GM23248 (cell line): Measurements from ENCODE around the gene PRLH. TPM values are rescaled to one million over a fixed set of nuclear protein-coding genes. Genes with fewer than 3 reads are reported as not detected.

ENCODE experiments used
- DNase-seq: peaks from one replicate; pipeline ENCODE4 v3.0.0-alpha.2; 2015
- H2AFZ ChIP-seq: fragments of 200-600 bp; sonication (generic); 2 replicates; pipeline ENCODE4 v1.6.1; 2016; ENCODE audit warnings: antibody characterized with exemption
- H3F3A ChIP-seq: fragments of 200-600 bp; sonication (generic); 2 replicates; pipeline ENCODE4 v1.6.1; 2016; ENCODE audit warnings: mild to moderate bottlenecking, antibody characterized with exemption, mixed run types; ENCODE audit not compliant: insufficient read depth
- H3K27ac ChIP-seq: fragments of 200-600 bp; sonication (generic); 2 replicates; pipeline ENCODE4 v1.5.1; 2016; ENCODE audit warnings: mild to moderate bottlenecking
- H3K27me3 ChIP-seq: fragments of 200-600 bp; sonication (generic); replicated peaks from 2 replicates; pipeline ENCODE4 v1.6.1; 2016; ENCODE audit warnings: mild to moderate bottlenecking; ENCODE audit not compliant: insufficient read depth
- H3K36me3 ChIP-seq: fragments of 200-600 bp; sonication (generic); 2 replicates; pipeline ENCODE4 v1.6.1; 2016; ENCODE audit warnings: low read depth, mild to moderate bottlenecking
- H3K4me1 ChIP-seq: fragments of 200-600 bp; sonication (generic); 2 replicates; pipeline ENCODE4 v1.6.1; 2016; ENCODE audit warnings: mild to moderate bottlenecking; ENCODE audit not compliant: insufficient read depth
- H3K4me2 ChIP-seq: fragments of 200-600 bp; sonication (generic); one replicate; pipeline ENCODE4 v1.6.1; 2016; ENCODE audit warnings: mild to moderate bottlenecking; ENCODE audit not compliant: unreplicated experiment
- H3K4me3 ChIP-seq: fragments of 200-600 bp; sonication (generic); 2 replicates; pipeline ENCODE4 v1.5.1; 2016; ENCODE audit warnings: mild to moderate bottlenecking
- H3K79me2 ChIP-seq: fragments of 200-600 bp; sonication (generic); 2 replicates; pipeline ENCODE4 v1.6.1; 2016; ENCODE audit warnings: mild to moderate bottlenecking; ENCODE audit not compliant: insufficient read depth
- H3K9ac ChIP-seq: fragments of 200-600 bp; sonication (generic); 2 replicates; pipeline ENCODE4 v1.6.1; 2016; ENCODE audit warnings: mild to moderate bottlenecking
- H3K9me2 ChIP-seq: fragments of 200-600 bp; sonication (generic); 2 replicates; pipeline ENCODE4 v1.6.1; 2016; ENCODE audit warnings: mixed run types, mild to moderate bottlenecking, moderate library complexity; ENCODE audit not compliant: insufficient read depth
- H3K9me3 ChIP-seq: fragments of 200-600 bp; sonication (generic); one replicate; pipeline ENCODE4 v1.6.1; 2017; ENCODE audit warnings: low read depth
- H4K20me1 ChIP-seq: fragments of 200-600 bp; sonication (generic); 2 replicates; pipeline ENCODE4 v1.6.0; 2016; ENCODE audit not compliant: insufficient read depth
- EZH2 ChIP-seq: fragments of 200-600 bp; sonication (generic); IDR thresholded peaks from 2 replicates; pipeline ENCODE4 v1.6.1; 2018; ENCODE audit warnings: antibody characterized with exemption, mild to moderate bottlenecking; ENCODE audit not compliant: insufficient read depth, poor library complexity, severe bottlenecking
- EZH2phosphoT487 ChIP-seq: fragments of 200-600 bp; sonication (generic); IDR thresholded peaks from 2 replicates; pipeline ENCODE4 v1.6.1; 2018; ENCODE audit warnings: antibody characterized with exemption, moderate library complexity, mild to moderate bottlenecking, low read depth; ENCODE audit not compliant: insufficient read depth
- WGBS, 2 experiments: methylation state at CpG; one replicate each; pipeline ENCODE4 v1.1.6; 2015 to 2017; ENCODE audit warnings: low lambda C conversion rate in 2 of 2, low coverage in 1 of 2; ENCODE audit errors: missing lambda C conversion rate in 2 of 2; 5-methylcytosine and 5-hydroxymethylcytosine counted together
- in situ Hi-C: fragments of 300-500 bp; cut with MboI; formaldehyde crosslinking; loops from 2 replicates; pipeline ENCODE4 v1.15.0; 2020
- polyA plus RNA-seq: library from polyadenylated mRNA; unstranded; fragments of >200 nt; fragmentation: Nextera tagmentation; extraction: Ambion mirVana; gene quantifications from 2 replicates; pipeline ENCODE4 v1.2.1, GENCODE V29; 2016
- total RNA-seq: library from RNA; depleted of rRNA; stranded (reverse); fragments of >200 nt; shearing (Covaris generic); gene quantifications from 2 replicates; pipeline ENCODE4 v1.2.3, GENCODE V29; 2014

The PRLH gene
- total and polyA plus RNA-seq, 2 experiments from 2014 or later = not detected

DNA sequence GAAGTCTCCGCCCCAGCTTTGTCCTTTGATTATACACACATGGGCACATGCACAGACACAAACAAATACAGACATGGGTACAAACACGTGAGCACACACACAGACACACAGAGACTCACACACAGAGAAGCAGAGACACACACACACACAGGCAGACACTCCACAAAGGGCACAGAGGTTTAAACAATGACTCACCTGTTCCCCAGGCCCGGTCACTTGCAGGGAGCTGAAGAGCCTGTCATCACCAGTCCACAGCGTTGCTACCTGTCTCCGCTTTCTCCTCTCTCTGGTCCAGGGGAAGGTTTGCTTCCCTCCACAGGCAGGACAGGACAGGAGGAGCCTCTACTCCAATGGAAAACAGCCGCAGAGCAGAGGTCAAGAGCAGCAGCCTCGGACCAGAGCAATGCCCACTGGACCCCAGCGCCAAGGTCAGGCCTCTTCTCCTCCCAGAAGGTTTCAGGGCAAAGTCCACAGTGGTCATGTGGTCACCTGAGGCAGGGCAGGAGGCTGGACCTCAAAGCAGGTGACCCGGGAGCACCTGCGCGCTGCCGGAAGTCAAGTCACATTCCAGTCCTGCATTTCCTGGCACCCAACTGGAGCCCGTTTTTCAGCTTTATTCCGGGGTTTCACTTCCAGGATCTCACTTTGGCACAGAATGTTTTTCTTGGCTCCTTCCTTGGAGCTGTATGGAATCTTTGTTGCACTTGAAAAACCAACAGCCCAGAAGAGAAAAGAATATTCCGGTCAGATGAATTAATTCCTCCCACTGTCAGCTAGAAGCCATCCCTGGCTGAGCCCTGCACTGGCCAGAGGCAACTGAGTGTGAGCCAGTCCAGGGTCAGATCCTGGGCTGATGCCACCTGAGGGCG lies 24.1 kb downstream of the PRLH start, which contains the start of gene RAB17:
Gene RAB17, minus strand, starts transcription at position 463 of the 869 bp plus-strand sequence. CDS start 4,580 bp downstream, outside the sequence.
- no peaks in the 10 kb centered on the region for H4K20me1 ChIP-seq
- TF ChIP-seq EZH2 = no peak
- no peak for TF ChIP-seq EZH2phosphoT487
- no peak within 1 kb of the TSS for H3K4me2 ChIP-seq
- H2AFZ ChIP-seq = no peak within 1 kb of the TSS
- H3K9me3 ChIP-seq = no peaks in the 10 kb centered on the region
- no peak within 1 kb of the TSS for H3K4me3 ChIP-seq
- no peaks in the 10 kb centered on the region for H3K4me1 ChIP-seq
- no peaks in the 10 kb centered on the region for H3F3A ChIP-seq
- H3K27me3 ChIP-seq = no peaks in the 10 kb centered on the region
- no peaks in the 10 kb centered on the region for H3K9me2 ChIP-seq
- no peaks in the 10 kb centered on the region for H3K79me2 ChIP-seq
- no peak within 1 kb of the TSS for H3K9ac ChIP-seq
- WGBS, 2 experiments = 66 to 68% methylated on average over 16 of the region's 16 CpGs
- no peaks in the 10 kb centered on the region for H3K36me3 ChIP-seq
- H3K27ac ChIP-seq = no peak within 1 kb of the TSS
- in situ Hi-C loops = loop anchor here (25.0 kb wide), 1 partner anchor 672 kb away; no protein-coding TSS in a partner anchor
- DNase-seq = peak; percentile 50

DNA sequence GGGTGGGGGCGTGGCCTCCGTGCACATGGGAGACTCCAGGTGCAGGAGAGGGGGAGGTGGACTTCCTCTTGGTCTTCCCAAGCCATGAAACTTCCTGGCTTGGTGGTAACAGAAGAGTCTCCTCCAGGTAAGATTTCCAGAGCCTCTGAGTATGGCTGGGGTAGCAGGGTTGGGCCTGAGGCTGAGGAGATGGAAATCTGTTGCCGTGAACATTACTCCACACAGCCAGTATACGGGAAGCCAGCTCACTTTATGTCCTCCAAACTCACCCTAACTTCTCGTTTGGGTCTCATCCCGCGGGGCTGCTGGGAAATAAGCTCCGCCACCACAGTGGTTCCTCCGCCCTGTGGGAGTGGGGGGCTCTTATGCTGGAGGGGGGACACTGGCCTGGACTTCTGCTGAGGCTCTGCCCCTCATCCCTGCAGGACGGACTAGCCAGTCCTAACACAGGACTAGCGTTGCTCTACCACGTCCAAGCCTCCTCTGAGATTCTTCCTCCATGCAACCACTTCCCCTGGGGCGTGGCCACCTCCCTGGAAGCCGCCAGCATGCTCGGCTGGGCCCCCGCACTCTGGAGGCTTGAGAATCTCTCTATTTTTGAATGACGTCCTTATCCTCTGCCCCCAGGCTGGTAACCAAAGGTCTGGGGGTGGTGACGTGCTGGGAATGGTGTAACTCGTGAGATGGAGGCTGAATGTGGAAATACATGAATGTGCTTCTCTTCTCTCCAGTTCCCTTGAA lies 24.9 kb downstream of the PRLH start:
- H3K27ac ChIP-seq = no peak overlapping the region
- peak; percentile 17 for DNase-seq
- WGBS, 2 experiments = 61 to 62% methylated on average over 17 to 19 of the region's 19 CpGs
- no peaks in the 10 kb centered on the region for H3K27me3 ChIP-seq
- H3K4me2 ChIP-seq = no peak overlapping the region
- H3K4me3 ChIP-seq = no peak overlapping the region
- no peaks in the 10 kb centered on the region for H3K36me3 ChIP-seq
- no peaks in the 10 kb centered on the region for H3K4me1 ChIP-seq
- no peaks in the 10 kb centered on the region for H3K79me2 ChIP-seq
- no peaks in the 10 kb centered on the region for H3K9me3 ChIP-seq
- H2AFZ ChIP-seq = no peak overlapping the region
- H3F3A ChIP-seq = no peaks in the 10 kb centered on the region
- no peaks in the 10 kb centered on the region for H4K20me1 ChIP-seq
- in situ Hi-C loops = loop anchor here (25.0 kb wide), 1 partner anchor 671 kb away; no protein-coding TSS in a partner anchor
- TF ChIP-seq EZH2 (no peak), EZH2phosphoT487 (no peak)
- no peak overlapping the region for H3K9ac ChIP-seq
- no peaks in the 10 kb centered on the region for H3K9me2 ChIP-seq

DNA sequence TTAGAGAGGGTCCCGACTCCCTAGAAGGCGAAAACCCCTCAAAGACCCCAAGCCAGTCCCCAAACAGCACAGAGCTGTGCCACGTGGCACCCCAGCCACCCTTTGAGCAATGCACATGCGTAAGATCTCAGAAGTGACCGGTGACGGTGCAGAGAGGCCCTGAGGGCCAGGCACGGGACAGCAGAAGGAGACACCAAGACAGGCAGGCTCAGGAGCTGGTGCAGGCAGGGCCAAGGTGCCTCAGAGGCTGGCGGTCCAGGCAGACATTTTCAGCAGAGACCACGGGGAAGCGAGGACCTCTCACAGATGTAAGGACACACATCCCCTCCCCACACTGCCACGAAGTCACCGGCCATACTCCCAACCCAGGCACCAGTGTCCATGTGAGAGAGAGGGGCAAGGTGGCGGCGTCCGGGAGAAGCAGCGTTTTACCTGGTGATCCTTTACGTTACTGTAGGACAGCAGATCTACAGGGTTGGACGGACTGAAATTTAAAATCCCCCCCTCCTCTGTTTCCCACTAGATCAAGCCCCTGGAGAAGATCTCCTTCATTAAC lies 26.1 kb downstream of the PRLH start:
- TF ChIP-seq EZH2 (no peak), EZH2phosphoT487 (no peak)
- no peaks in the 10 kb centered on the region for H3K27me3 ChIP-seq
- H3K9ac ChIP-seq = no peak overlapping the region
- H3K79me2 ChIP-seq = no peaks in the 10 kb centered on the region
- H4K20me1 ChIP-seq = no peaks in the 10 kb centered on the region
- in situ Hi-C loops = loop anchor here (25.0 kb wide), 1 partner anchor 670 kb away; no protein-coding TSS in a partner anchor
- no peaks in the 10 kb centered on the region for H3K36me3 ChIP-seq
- H3K4me1 ChIP-seq = no peaks in the 10 kb centered on the region
- H3F3A ChIP-seq = no peaks in the 10 kb centered on the region
- H3K4me3 ChIP-seq = no peak overlapping the region
- no peak overlapping the region for H3K27ac ChIP-seq
- H3K4me2 ChIP-seq = no peak overlapping the region
- DNase-seq = no peak
- no peak overlapping the region for H2AFZ ChIP-seq
- H3K9me3 ChIP-seq = no peaks in the 10 kb centered on the region
- H3K9me2 ChIP-seq = no peaks in the 10 kb centered on the region
- 93 to 96% methylated on average over 18 of the region's 18 CpGs for WGBS, 2 experiments

DNA sequence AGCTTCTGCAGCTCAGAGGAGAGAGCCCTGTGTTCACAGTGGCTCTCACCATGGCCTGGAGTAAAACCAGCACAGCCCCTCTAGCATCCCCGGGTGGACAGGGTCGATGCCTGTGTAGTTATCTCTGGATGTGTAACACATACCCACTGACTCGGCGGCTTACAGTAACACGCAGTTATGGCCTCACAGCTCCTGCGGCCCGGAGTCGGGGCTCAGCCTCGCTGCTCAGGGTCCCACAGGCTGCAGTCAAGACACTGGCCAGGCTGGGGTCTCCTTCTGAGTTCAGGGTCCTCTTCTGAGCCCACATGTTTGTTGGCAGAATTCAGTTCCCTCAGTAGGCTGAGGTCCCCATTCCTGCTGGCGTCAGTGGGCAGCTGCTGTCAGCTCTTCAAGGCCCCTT lies 26.7 kb downstream of the PRLH start:
- Histone ChIP-seq H3F3A (no peaks in the 10 kb centered on the region), H3K79me2 (no peaks in the 10 kb centered on the region), H4K20me1 (no peaks in the 10 kb centered on the region), H3K4me2 (no peak overlapping the region), H2AFZ (no peak overlapping the region), H3K4me3 (no peak overlapping the region), H3K27me3 (no peaks in the 10 kb centered on the region), H3K4me1 (no peaks in the 10 kb centered on the region), H3K9me3 (no peaks in the 10 kb centered on the region), H3K36me3 (no peaks in the 10 kb centered on the region), H3K9me2 (no peaks in the 10 kb centered on the region), H3K9ac (no peak overlapping the region), H3K27ac (no peak overlapping the region)
- no peak for DNase-seq
- in situ Hi-C loops = loop anchor here (25.0 kb wide), 1 partner anchor 669 kb away; no protein-coding TSS in a partner anchor
- TF ChIP-seq EZH2phosphoT487 = no peak
- TF ChIP-seq EZH2 = no peak
- 84 to 85% methylated on average over 10 of the region's 10 CpGs for WGBS, 2 experiments
